ENCODE data around the gene CACNA1E.

The CACNA1E gene

GRCh38 chr1:181485287-181486097 lies 2.2 kb downstream of the CACNA1E start:
- DNase-seq, result no peak

DNA sequence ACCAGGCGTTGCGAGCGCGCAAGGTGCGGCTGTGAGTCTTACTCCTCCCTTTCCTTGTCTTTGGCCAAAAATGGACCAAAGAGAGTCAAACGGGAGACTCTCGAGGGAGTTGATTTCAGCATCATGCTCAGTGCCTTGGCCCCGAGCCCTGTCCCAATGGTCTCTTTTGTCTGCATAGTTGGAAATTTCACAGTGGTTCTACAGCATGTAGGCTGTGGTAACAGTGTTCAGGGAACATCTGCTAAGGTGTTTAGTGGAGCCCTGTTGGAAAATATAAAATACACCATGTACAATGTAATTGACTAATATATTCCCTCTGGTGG lies 2.7 kb downstream of the CACNA1E start:
- no peak for DNase-seq

DNA sequence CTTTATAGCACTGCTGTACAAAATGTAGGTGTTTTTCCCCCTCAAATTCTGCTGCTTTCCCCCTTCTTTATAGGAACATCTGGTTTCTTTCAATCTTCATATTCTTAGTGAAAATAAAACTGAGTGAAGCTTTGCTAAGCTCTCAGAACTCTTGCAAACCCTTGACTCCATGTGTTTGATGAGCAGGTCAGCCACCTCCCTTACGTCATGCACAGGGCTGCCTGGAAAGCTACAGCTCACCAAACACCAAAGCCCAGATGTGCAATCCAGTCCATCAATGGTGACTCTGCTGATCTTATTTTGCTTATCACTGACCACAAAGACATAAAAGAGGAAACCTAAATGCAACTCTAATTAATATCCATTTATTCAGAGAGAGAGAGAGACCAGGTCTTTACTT lies 5.5 kb downstream of the CACNA1E start:
- DNase-seq, result no peak

DNA sequence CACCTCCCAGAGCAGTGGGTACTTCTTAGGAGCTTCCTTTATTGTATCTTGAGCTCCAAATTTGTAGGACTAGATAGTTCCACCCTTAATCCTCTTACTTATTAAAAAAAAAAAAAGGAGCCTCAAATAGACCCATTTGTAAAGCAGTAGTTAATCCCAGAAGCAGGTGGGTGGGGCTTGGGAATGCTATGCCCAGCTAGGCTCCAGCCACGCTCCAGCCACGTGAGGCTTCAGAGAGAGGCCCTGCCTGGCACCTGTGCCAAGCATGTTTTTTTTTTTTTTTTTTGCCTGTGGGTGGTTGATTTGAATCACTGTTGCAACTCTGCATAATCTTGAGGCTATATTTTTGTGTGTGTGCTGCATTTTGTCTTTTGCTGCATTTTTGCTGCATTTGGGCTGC lies 7.0 kb downstream of the CACNA1E start:
- DNase-seq, result no peak

DNA sequence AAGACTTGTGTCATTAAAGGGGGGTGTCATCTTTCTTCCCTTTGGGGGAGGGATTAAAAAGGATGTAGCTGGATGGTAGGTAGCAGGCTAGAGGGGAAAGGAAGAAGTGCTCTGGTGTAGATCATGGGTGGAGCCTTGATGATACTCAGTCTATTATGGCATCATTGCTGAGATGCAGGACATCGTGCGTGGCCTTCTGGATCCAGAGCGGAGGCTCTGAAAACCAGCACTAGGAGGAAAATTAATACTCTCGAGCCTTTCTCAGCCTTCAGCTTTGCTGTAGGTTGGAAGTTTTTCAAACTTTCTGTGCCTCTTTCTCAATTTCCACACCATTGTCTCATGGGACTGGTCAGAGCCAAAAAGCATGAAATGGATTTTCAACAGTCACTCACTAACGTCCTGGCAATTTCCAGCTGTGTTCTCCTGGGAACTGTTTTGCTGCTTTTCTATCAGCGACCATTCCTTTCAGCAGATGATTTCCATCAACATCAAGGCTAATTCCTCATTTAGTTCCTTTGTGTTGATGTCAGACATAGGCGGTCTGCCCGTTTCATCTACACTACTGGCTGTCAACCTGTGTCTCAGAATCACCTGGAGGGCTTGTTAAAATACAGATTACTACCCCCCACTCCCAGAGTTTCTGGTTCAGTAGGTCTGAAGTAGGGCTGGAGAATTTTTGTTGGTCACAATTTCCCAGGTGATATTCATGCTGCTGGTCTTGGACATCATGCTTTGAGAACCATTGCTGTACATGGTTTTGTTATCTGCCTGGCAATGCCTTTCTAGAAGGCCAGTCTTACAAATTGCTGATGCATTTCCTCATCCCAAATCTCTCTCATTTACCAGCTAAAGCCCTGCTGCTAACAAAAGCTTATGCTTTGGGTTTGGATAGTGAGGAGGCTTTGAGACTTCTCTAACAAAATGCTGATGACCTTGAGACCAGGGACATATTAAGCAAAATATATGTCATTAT lies 7.7 kb downstream of the CACNA1E start:
- DNase-seq, result no peak

DNA sequence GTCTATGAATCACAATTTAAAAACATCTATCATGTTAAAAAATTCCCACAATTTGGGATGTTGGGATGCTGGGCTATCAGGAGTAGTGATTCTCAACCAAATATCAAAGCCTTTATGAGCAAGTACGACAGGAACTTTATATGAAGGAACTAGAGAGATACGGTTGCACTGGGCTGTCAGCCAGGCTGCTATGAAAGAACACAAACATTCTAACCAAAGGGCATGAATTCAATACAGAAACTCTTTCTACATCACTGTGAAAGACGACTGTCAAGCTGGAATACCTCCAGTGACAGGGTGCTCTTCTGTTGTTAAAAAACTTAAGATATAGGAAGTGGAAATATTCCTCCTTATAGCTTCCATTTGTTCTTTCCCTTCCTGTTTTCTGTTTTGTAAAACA lies 9.8 kb downstream of the CACNA1E start:
- DNase-seq, result no peak

DNA sequence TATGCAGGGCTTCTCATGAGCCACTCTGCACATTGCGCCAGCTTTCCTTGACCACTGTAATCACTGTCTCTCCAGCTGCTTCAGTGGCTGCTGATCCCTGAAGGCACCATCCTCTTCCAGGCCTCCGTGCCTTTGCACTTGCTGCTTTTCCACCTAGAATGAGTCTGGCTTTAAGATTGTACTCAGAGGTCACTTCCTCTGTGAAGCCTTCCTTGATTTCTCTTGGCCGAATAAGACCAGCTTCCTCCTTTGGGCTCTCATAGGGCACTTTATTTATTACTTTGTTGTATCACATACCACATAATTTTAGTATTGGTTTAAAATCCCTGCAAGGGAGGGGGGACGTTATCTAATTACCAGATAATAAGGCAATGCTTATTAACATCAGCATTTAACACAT lies 10.6 kb downstream of the CACNA1E start:
- DNase-seq, result no peak

- DNase-seq, result no peak
Measured at GRCh38 chr1:181496759-181497158, 13.4 kb downstream of the CACNA1E start.

DNA sequence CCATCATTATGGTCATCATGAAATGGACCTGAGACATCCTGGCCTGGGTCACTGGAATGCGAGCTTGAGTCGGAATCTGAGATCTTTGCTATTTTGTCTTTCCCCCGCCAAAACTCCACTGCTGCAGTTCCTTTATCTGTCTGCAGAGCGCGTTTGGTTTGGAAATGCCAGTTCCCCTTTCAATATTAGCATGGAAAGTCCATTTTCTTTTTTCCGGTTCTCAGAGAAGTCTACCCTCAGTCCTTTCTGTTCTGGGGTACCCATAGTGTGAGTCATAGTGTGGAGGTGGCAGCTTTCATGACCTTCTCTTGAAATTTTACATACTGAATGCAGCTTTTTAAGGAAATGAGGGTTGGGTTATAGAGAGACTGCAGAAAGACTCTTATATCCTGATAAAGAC lies 14.6 kb downstream of the CACNA1E start:
- no peak for DNase-seq

- no peak for DNase-seq
Measured at GRCh38 chr1:181499825-181500224, 16.5 kb downstream of the CACNA1E start.

GRCh38 chr1:181500636-181501035 lies 17.3 kb downstream of the CACNA1E start:
- DNase-seq, result no peak

- DNase-seq, result no peak
Measured at GRCh38 chr1:181501612-181502011, 18.3 kb downstream of the CACNA1E start.

DNA sequence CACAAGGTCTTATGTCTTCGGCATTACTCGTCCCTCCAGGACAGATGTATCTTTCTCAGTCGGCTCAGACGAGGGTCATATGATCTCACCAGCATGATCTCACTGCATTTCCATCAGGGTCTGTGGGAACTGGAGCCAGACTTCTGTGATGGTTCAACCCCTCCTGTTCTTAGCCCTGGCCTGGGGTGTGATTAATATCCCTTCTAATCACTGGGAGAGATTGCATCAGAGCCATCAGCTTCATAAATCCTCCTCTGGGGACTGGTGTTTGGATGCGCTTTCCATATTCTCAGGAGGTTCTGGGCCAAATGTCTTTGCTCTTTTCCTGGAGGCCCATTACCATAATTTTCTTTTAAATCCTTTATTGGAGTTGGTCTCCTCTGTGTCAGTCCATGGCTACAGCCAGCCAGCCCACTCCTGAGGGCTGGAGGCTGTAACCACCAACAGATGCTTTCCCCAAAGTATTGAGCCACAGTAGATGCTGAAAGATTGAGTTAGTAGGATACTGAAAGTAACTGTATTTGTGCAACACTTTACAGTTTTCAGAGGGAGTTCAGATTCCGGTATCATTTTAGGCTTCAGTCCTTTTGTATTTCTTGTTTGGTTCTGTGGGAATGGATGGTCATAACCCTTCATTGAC lies 20.0 kb downstream of the CACNA1E start:
- no peak for DNase-seq

DNA sequence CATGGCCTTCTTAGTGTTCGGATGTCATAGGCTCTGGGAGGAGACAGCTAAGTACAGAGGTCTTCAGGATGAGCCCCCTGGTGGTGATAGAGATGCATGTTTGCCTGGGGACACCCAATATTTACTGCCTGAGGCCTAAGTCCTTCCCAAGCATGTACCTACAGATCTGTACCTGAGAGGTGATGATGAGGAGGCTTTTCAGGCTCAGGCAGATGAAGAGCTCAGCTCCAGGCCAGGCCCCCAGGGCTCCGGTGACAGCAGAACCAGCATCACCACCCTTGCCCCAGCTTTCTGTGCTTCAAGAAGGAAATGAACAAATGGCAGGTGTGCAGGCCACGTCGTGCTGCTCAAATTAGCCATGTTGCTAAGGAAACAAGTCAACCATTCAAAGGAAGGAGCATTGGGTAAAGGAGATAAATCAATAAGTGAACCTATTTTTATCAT lies 21.1 kb downstream of the CACNA1E start:
- no peak for DNase-seq

DNA sequence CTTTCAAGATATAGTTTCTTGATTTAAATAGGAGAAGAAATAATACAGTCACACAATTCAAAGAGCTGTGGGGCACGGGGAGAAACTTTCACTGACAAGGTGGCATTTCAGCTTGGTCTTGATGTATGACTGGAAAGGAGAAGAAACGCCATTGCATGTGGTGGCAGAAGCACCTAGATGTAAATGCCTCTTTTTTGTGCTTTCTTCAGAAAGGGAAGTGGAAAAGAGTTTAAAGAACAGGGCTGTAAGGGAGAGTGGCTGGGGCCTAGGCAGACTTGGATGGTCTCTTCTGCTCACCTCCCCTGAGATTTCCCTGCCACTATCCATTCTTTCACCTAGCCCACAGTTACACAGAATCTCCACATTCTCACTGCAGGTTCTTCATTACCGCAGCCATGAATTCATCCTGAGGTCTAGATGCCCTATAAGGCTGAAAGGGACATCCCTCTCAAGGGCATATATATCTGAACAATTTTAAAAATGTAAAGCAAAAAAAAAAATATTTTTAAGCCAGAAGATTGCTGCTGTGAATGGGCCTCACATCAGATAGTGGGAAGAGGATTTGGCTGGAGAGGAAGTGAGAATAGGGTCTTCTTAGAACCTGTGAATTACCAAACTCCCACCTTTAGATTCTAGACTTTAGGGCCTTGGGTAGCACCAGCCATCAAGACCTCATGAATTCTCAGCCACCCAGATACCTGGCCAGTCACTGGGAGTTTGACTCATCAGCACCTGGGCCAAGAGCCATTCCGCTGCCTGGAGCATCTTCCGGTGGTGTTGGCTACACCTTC lies 23.4 kb downstream of the CACNA1E start:
- DNase-seq, result no peak

- DNase-seq, result no peak
Measured at GRCh38 chr1:181508486-181509165, 25.3 kb downstream of the CACNA1E start.

- DNase-seq, result no peak
Measured at GRCh38 chr1:181513786-181514297, 30.5 kb downstream of the CACNA1E start.

- DNase-seq, result no peak
Measured at GRCh38 chr1:181514298-181515290, 31.3 kb downstream of the CACNA1E start.

GRCh38 chr1:181516706-181517105 lies 33.4 kb downstream of the CACNA1E start:
- DNase-seq, result no peak

- DNase-seq, result no peak
Measured at GRCh38 chr1:181517181-181517875, 34.0 kb downstream of the CACNA1E start.
